GM21529 (cell line): ENCODE results near the gene OR2V1.
"Not testable (repeated sequence)": the region's sequence is repeated elsewhere in the genome, so short reads cannot be mapped to it uniquely, and the experiment has no call there.

Experiments
- ATAC-seq: cut with Tn5 transposase; IDR thresholded peaks from one replicate; pipeline ENCODE4 v1.9.1; 2021; ENCODE audit not compliant: unreplicated experiment

The OR2V1 gene

DNA sequence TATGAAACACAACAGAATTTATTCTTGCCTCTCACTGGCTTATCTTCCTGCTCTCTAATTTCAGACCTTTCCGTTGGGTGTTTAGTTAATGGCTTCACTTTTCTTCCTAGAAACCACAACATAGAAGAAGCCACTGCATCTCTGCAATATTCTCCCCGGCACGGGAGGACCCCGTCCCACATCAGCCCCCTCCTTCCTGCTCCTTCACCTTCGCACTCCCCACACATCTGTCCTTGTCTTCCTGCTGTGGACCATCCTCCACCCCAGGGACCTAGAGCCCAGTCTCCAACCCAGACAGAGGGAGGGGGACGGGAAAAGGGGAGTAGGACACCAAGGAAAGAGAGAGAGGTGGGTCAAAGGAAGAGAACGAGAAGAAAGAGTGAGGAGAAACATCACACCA is 1.4 kb downstream of the OR2V1 start:
- no peak for ATAC-seq

GRCh38 chr5:181127907-181128626 is 2.9 kb downstream of the OR2V1 start:
- no peak for ATAC-seq

GRCh38 chr5:181127456-181127855 is 3.5 kb downstream of the OR2V1 start:
- no peak for ATAC-seq

- ATAC-seq: no peak
These were observed 4.1 kb downstream of the OR2V1 start for GRCh38 chr5:181126841-181127240.

DNA sequence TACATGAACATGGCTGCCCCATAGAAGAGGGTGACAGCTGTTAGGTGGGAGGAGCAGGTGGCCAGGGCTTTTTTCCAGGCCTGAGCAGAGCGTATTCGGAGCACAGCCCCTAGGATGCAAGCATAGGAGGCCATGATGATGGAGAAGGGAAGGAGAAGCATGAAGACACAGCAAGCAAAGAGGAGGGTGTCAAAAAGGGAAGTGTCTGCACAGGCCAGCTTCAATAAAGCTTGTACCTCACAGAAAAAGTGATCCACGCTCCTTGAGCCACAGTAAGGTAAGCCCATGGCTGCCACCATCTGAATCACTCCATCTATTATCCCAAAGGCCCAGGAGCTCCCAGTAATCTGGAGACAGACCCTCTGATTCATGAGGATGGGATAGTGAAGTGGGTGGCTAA is 6.4 kb downstream of the OR2V1 start:
- ATAC-seq: no peak

DNA sequence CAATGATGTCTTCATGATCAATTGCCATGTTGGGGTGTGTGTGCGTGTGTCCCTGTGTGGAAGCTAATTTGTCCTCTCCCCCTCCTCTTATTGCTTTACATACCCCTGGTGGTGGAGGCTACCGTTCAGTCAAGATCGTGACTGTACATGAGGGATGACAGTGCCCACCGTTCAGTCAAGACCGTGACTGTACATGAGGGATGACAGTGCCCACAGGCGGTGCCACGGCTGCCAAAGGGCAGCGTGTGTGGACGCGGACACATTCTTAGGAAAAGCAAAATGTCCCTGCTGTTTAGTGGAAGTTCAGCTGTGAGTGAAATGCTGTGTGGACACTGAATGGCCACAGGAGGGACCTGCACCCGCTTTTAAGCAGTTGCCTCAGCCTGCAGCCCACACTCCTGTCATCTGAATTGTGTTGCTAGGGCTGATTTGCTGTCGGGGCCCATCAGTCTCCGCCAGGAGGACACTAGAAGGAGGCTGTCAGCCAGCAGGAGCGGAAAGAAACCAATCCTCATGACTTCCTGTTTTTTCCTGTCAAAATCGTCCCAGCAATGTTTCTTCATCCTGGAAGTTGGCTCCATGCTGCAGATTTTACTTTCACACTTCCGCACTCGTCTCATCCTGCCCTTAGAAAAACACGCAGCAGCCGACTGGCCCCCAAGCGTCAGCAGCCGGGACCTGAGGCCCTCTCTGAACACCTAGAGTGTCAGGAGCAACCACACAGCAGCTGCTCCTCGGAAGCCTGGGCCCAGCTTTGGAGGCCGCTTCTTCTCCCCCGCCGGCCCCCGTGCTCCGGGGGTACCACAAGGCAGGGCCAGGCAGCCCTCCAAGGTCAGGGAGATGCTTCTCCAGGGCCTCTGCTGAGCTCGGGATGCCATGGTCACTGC is 9.1 kb downstream of the OR2V1 start:
- no peak for ATAC-seq

DNA sequence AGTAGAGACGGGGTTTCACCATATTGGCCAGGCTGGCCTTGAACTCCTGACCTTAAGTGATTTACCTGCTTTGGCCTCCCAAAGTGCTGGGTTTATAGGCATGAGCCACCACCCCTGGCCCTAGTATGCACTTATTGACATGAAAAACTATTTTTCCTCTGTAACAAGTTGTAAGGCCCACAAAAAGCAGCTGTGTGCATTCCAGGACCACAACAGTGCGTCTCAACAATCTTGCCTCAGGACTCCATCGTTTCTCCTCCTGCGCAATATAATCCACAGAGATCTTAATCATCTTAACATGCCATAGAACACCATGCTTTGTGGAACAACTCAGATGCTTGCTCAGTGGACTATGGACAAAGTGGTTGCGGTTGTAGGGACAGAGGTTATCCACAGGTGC is 10.2 kb downstream of the OR2V1 start:
- no peak for ATAC-seq

GRCh38 chr5:181120306-181120705 is 10.7 kb downstream of the OR2V1 start:
- no peak for ATAC-seq

DNA sequence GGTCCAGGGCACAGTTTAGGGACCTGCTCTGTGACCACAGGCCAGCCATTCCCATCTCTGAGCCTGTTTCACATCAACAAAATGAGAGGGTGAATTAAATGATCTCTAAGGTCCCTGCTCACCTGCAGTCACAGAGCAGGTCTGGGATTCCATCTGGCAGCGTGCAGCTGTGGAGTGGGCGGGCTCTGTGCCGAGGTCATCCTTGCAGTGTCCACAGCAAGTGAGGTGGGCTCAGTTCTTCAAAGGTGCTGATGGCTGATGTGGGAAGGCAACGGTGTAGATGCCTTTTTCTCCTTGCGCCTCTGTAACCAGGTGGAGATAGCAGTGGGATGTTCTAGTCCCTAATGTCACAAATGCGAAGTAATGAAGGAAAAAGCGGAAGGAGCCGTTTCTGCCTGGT is 11.9 kb downstream of the OR2V1 start:
- ATAC-seq: no peak

DNA sequence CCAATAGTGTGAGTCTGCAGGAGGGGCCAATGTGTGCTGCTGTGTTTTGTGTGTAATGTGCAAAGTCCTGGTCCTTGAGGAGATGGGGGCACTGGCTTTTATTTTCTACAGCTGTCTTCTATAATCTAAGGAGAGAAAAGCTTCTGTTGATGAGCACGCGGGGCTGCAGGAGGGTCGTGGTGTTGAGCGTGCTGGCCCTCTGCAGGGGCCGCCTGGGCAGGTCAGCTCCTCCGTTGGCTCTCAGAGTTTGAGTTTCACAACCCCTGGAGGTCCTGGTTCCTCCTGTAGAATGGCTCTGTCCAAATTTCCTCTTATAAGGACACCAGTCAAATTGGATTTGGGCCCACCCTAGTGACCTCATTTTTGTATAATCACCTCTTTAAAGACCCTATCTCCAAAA is 12.6 kb downstream of the OR2V1 start:
- ATAC-seq: no peak

DNA sequence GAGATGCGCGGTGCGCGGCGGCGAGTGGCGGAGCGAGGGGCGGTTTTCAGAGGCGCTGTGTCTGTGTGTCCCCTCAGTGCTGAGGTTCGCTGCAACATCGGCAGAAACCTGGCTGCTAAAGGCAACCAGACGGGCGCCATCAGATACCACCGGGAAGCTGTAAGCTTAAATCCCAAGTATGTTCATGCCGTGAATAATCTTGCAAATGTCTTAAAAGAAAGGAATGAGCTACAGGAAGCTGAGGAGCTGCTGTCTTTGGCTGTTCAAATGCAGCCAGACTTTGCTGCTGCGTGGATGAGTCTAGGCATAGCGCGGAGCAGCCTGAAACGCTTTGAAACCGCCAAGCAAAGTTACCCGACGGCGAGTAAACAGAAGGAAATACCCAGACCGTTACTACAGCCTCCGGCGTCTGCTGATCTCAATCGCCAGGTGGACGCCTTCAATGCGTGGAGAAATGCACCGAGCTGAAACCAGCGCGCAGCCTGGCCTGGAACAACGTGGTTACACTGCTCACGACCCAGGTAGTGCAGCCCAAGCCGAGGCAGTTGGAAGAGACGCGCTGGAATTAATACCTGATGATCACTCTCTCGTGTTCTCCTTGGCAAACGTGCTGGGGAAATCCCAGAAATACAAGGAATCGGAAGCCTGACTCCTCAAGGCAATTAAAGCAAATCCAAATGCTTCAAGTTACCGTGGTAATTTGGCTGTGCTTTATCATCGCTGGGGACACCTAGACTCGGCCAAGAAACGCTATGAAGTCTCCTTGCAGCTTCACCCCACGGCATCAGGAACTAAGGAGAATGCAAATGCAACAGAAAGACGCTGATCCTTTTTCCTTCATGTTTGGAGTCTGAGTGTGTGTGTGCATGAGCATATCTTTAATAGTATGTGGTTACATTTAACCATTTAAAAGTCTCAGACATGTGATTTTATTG is 15.9 kb downstream of the OR2V1 start:
- ATAC-seq: no peak

GRCh38 chr5:181114284-181114843 is 16.6 kb downstream of the OR2V1 start:
- ATAC-seq: no peak

GRCh38 chr5:181113572-181113971 is 17.4 kb downstream of the OR2V1 start:
- ATAC-seq: not testable (repeated sequence)

GRCh38 chr5:181112476-181112875 is 18.5 kb downstream of the OR2V1 start:
- ATAC-seq: no peak

- no peak for ATAC-seq
These were observed 20.0 kb downstream of the OR2V1 start for GRCh38 chr5:181111010-181111409.

DNA sequence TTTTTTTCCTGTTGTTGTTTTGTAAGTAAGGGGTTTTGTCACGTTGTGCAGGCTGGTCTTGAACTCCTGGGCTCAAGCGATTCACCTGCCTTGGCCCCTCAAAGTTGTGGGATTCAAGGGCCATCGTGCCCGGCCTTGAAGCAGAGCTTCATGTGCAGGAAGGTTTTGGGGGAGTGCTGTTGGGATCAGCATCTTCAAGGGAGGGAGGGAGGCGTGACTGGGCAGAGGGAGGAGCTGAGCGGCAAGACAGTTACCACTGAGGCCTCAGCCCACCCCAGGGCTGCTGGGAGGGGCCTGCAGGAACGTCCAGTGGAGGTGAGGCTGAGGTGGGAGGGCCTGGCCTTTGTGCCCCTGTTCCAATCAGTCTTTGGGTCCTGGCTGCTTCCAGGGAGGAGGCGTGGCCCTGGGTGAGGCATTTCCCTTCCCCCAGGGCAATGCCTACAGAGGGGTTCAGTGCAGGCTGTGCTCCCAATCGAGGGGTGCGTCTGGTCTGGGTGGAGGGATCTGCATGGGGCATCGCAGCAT is 21.4 kb downstream of the OR2V1 start:
- no peak for ATAC-seq

GRCh38 chr5:181108578-181109165 is 22.3 kb downstream of the OR2V1 start:
- ATAC-seq: no peak

DNA sequence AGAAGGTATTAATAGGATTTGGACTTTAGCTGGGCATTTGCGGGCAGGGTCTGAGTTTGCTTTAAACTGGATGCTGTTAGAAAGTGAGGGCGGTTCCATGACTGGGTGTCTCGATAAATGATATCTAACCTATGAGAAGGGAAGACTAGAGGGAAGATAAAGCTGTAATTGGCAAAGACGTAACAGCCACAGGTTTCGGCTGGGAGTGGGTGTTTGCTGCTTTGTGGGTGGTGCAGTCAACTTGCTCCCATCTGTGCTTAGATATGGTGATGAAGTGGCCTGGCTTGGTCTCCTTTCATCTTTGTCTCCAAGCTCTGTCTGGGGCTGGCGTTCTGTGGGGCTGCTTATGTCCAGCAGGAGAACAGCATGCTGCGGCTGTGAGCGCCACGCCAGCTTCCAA is 23.3 kb downstream of the OR2V1 start:
- no peak for ATAC-seq

DNA sequence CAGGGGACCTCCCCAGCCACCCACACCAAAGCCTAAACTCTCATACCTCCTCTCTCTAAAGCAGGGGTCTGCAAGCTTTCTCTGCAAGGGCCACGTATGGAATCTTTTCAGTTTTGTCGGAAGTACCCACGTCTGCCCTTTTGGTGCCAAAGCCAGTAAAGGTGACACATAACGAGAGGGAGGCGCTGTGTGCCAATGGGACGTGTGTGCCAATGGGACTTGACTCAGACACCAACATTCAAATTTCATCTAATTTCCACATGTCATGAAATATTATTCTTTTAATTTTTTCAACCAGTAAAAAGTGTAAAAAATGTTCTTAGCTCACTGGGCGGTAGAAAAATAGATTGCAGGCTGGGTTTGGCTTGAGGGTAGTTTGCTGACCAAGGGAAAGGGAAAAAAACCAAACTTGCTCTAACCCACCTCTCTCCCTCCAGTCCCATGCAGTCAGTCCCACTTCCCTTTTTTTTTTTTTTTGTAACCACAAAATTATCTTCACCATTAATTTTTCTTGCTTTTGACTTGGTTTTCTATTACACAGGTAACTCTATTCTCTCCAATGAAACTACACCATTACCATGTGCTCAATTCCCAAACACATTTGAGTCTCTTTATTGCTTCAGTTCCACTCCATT is 25.5 kb downstream of the OR2V1 start:
- no peak for ATAC-seq
